SK-N-SH (cell line): ENCODE data around the gene LMX1A. TPM values are rescaled to one million over a fixed set of nuclear protein-coding genes. Genes with fewer than 3 reads are reported as not detected.

Experiments used
- CTCF ChIA-PET: fragments of 300-600, 350-600 bp; formaldehyde crosslinking; extraction: SDS; loops from one replicate; lab custom pipeline; 2021; lab: Yijun Ruan, JAX
- POLR2A ChIA-PET: fragments of 350-600 bp; sonication (Branson Sonifier 250); formaldehyde crosslinking; extraction: SDS; loops from one replicate; lab custom pipeline; 2020; ENCODE audit warnings: antibody characterized with exemption, inconsistent platforms; lab: Yijun Ruan, JAX
- DNase-seq: peaks from one replicate; pipeline ENCODE4 v3.0.0; 2012
- H2AFZ ChIP-seq: fragments of 200-600 bp; sonication (generic); 2 replicates; pipeline ENCODE4 v1.8.1; 2016; ENCODE audit warnings: antibody characterized with exemption, mild to moderate bottlenecking, low read depth
- H3F3A ChIP-seq: fragments of 200-600 bp; sonication (generic); replicated peaks from 2 replicates; pipeline ENCODE3; 2016; ENCODE audit warnings: antibody characterized with exemption, mild to moderate bottlenecking; ENCODE audit not compliant: insufficient read depth
- H3K27ac ChIP-seq, 2 experiments: fragments of 200-500 bp in 1 of 2; fragments of 200-600 bp in 1 of 2; sonication (Bioruptor generic) in 1 of 2; sonication (generic), shearing (Covaris generic) in 1 of 2; 2 replicates each; pipeline versions ENCODE4 v1.5.1 to v1.6.1; 2014 to 2016; ENCODE audit warnings: low read depth in 2 of 2, inconsistent platforms in 1 of 2, low read length in 1 of 2, mild to moderate bottlenecking in 1 of 2, mixed read lengths in 1 of 2
- H3K27me3 ChIP-seq: fragments of 200-600 bp; sonication (generic), shearing (Covaris generic); 2 replicates; pipeline ENCODE4 v1.6.1; 2016; ENCODE audit warnings: mixed run types; ENCODE audit not compliant: insufficient read depth
- H3K36me3 ChIP-seq, 2 experiments: fragments of 200-500 bp in 1 of 2; fragments of 200-600 bp in 1 of 2; sonication (Bioruptor generic) in 1 of 2; sonication (generic) in 1 of 2; replicated peaks in 1 of 2; 2 replicates each; pipeline versions ENCODE3 to v1.5.1; 2014 to 2016; ENCODE audit warnings: low read length in 1 of 2, mild to moderate bottlenecking in 1 of 2; ENCODE audit not compliant: insufficient read depth in 2 of 2, control insufficient read depth in 1 of 2
- H3K4me1 ChIP-seq, 2 experiments: fragments of 200-500 bp in 1 of 2; fragments of 200-600 bp in 1 of 2; sonication (Bioruptor generic) in 1 of 2; sonication (generic), shearing (Covaris generic) in 1 of 2; 2 replicates each; pipeline versions ENCODE4 v1.5.1 to v1.6.1; 2014 to 2016; ENCODE audit warnings: low read depth in 1 of 2, low read length in 1 of 2, mixed run types in 1 of 2; ENCODE audit not compliant: insufficient read depth in 2 of 2, control insufficient read depth in 1 of 2
- H3K4me2 ChIP-seq: fragments of 200-600 bp; sonication (generic), shearing (Covaris generic); 2 replicates; pipeline ENCODE4 v1.6.1; 2017; ENCODE audit warnings: mixed run types
- H3K4me3 ChIP-seq, 2 experiments: fragments of 200-500 bp in 1 of 2; fragments of 200-600 bp in 1 of 2; sonication (Bioruptor generic) in 1 of 2; sonication (generic), shearing (Covaris generic) in 1 of 2; 2 replicates each; pipeline versions ENCODE4 v1.5.1 to v1.8.1; 2014 to 2016; ENCODE audit warnings: low read depth in 2 of 2, inconsistent platforms in 1 of 2, low read length in 1 of 2, mild to moderate bottlenecking in 1 of 2, mixed read lengths in 1 of 2, moderate library complexity in 1 of 2
- H3K79me2 ChIP-seq: fragments of 200-600 bp; sonication (generic); 2 replicates; pipeline ENCODE4 v1.8.1; 2017; ENCODE audit warnings: mild to moderate bottlenecking; ENCODE audit not compliant: insufficient read depth
- H3K9ac ChIP-seq: fragments of 200-600 bp; sonication (generic); 2 replicates; pipeline ENCODE4 v1.6.1; 2017; ENCODE audit warnings: mixed run types
- H3K9me2 ChIP-seq: fragments of 200-600 bp; sonication (generic); 2 replicates; pipeline ENCODE4 v1.6.1; 2017; ENCODE audit warnings: mixed run types
- H3K9me3 ChIP-seq: fragments of 200-600 bp; sonication (generic); 2 replicates; pipeline ENCODE4 v1.6.1; 2017; ENCODE audit warnings: mixed run types, mild to moderate bottlenecking, moderate library complexity
- H4K20me1 ChIP-seq: fragments of 200-600 bp; sonication (generic); 2 replicates; pipeline ENCODE4 v1.6.1; 2017; ENCODE audit warnings: mild to moderate bottlenecking, mixed run types; ENCODE audit not compliant: insufficient read depth
- CHD2 ChIP-seq: fragments of 150-350 bp; IDR thresholded peaks from 2 replicates; pipeline ENCODE4 v1.6.1; 2018; ENCODE audit warnings: low read length; ENCODE audit not compliant: partially characterized antibody
- CTCF ChIP-seq: fragments of 200-600 bp; sonication (generic); IDR thresholded peaks from 2 replicates; pipeline ENCODE4 v1.6.1; 2017; ENCODE audit warnings: antibody characterized with exemption, mild to moderate bottlenecking, moderate library complexity
- EZH2phosphoT487 ChIP-seq: fragments of 200-600 bp; sonication (generic); IDR thresholded peaks from 2 replicates; pipeline ENCODE4 v1.6.1; 2017; ENCODE audit warnings: low read depth, mixed run types, mild to moderate bottlenecking, antibody characterized with exemption, moderate library complexity, borderline replicate concordance
- FOXJ3 ChIP-seq: sonication (generic); formaldehyde crosslinking; IDR thresholded peaks from 2 replicates; pipeline ENCODE4 v1.5.1; 2020; ENCODE audit warnings: mild to moderate bottlenecking, missing genetic modification reagents
- FOXM1 ChIP-seq: IDR thresholded peaks from 2 replicates; pipeline ENCODE4 v1.4.0; 2012; ENCODE audit warnings: low read depth, mild to moderate bottlenecking
- GABPA ChIP-seq: IDR thresholded peaks from 2 replicates; pipeline ENCODE4 v1.4.0; 2012; ENCODE audit warnings: low read depth, mild to moderate bottlenecking
- GATA2 ChIP-seq: sonication (generic); formaldehyde crosslinking; IDR thresholded peaks from 2 replicates; pipeline ENCODE4 v1.5.0; 2020; ENCODE audit warnings: mild to moderate bottlenecking, missing genetic modification reagents
- MEF2A ChIP-seq: IDR thresholded peaks from 2 replicates; pipeline ENCODE4 v1.4.0; 2012; ENCODE audit warnings: low read depth, borderline replicate concordance
- MXI1 ChIP-seq: IDR thresholded peaks from 2 replicates; pipeline ENCODE4 v1.6.1; 2012; ENCODE audit warnings: mild to moderate bottlenecking, low read depth, low read length, improper control_type of control experiment
- NFIC ChIP-seq: IDR thresholded peaks from 2 replicates; pipeline ENCODE4 v1.4.0; 2012; ENCODE audit warnings: borderline replicate concordance
- NRF1 ChIP-seq: IDR thresholded peaks from 2 replicates; pipeline ENCODE4 v1.6.1; 2012; ENCODE audit warnings: low read depth, mild to moderate bottlenecking, low read length
- POLR2AphosphoS5 ChIP-seq: IDR thresholded peaks from 2 replicates; pipeline ENCODE4 v1.6.1; 2012; ENCODE audit warnings: low read depth, low read length
- RCOR1 ChIP-seq: fragments of 150-350 bp; IDR thresholded peaks from 2 replicates; pipeline ENCODE4 v1.6.1; 2017; ENCODE audit warnings: antibody characterized with exemption, low read length
- RXRA ChIP-seq: IDR thresholded peaks from 2 replicates; pipeline ENCODE4 v1.4.0; 2012; ENCODE audit warnings: low read depth, mild to moderate bottlenecking, borderline replicate concordance
- TCF12 ChIP-seq: IDR thresholded peaks from 2 replicates; pipeline ENCODE4 v1.4.0; 2012
- USF1 ChIP-seq: IDR thresholded peaks from 2 replicates; pipeline ENCODE4 v1.4.0; 2012; ENCODE audit warnings: low read depth, borderline replicate concordance
- WGBS: methylation state at CpG from one replicate; pipeline ENCODE4 v1.1.6; 2017; ENCODE audit warnings: low lambda C conversion rate; 5-methylcytosine and 5-hydroxymethylcytosine counted together
- polyA plus RNA-seq, 3 experiments: library from polyadenylated mRNA; depleted of rRNA; stranded (reverse); fragments of >200 nt; gene quantifications; 2 replicates each; pipeline ENCODE4 v1.2.3, GENCODE V29; 2012
- TF ChIP-seq, protein P1 (sequence below): IDR thresholded peaks from 2 replicates; pipeline ENCODE4 v1.4.0; 2012; ENCODE audit warnings: low read depth
- TF ChIP-seq, protein P2 (sequence below): IDR thresholded peaks from 2 replicates; pipeline ENCODE4 v1.4.0; 2012; ENCODE audit warnings: low read depth, borderline replicate concordance

LMX1A gene
- polyA plus RNA-seq, 1 of the 3 experiments (the other 2 are of a cell fraction): not detected

DNA sequence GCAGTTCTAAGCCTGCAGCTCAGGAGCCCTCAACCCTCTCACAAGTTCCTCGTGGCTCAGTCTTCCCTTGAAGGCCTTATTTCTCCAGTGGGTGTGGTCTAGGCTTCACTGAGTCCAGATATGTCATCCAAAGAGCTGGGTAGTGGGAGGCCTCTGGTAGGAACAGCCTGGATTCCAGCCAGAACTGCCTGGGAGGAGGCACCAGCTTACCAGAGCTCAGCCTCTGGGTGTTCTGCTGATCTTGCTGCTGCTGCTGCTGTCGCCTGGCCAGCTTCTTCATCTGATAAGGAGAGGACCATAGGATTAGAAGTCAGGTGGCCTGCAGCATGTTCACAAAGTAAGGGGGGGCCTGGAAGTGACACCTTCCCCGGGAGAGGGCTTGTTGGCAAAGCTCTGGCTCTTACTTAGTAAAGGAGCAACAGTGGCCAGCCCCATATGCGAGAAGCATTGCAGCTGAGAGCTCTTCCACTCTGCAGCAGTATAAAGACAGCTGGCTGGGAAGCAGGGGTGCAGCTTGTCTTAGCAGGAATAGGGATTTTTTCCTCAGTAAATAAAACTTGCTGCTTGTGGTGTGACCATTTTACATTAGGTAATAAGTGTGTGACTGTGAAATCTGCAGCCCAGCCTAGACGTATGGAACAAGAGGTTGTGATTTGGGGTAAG is 148.5 kb downstream of the LMX1A start:
- Histone ChIP-seq H4K20me1 (no peaks in the 10 kb centered on the region), H3K9me2 (no peaks in the 10 kb centered on the region), H3K27me3 (no peaks in the 10 kb centered on the region), H3K4me1 (no peaks in the 10 kb centered on the region), H2AFZ (no peak overlapping the region), H3K4me3 (no peak overlapping the region), H3K9ac (no peak overlapping the region), H3K4me2 (no peak overlapping the region), H3K9me3 (no peaks in the 10 kb centered on the region), H3F3A (no peaks in the 10 kb centered on the region), H3K27ac (no peak overlapping the region), H3K79me2 (no peaks in the 10 kb centered on the region), H3K36me3 (no peaks in the 10 kb centered on the region)
- ChIA-PET CTCF (interaction anchor here (1.4 kb wide), 1 partner anchor 41 kb away, joined by 3 read pairs; no protein-coding TSS in a partner anchor), POLR2A (no interaction called here)
- no peak for DNase-seq
- WGBS: 8% methylated on average over 5 of the region's 5 CpGs
- no peak for TF ChIP-seq POLR2AphosphoS5
- TF ChIP-seq NFIC: no peak
- no peak for TF ChIP-seq FOXJ3 (CRISPR knock-in tag)
- TF ChIP-seq TCF12: no peak
- TF ChIP-seq FOXM1: no peak
- no peak for TF ChIP-seq EZH2phosphoT487
- no peak for TF ChIP-seq CHD2
- no peak for TF ChIP-seq GATA2
- no peak for TF ChIP-seq RCOR1

GRCh38 chr1:165205145-165205544 is 151.4 kb downstream of the LMX1A start:
- Histone ChIP-seq H3K79me2 (no peaks in the 10 kb centered on the region), H3K27ac (no peak overlapping the region), H3K4me1 (no peaks in the 10 kb centered on the region), H3K9me2 (no peaks in the 10 kb centered on the region), H3K36me3 (no peaks in the 10 kb centered on the region), H3K9ac (no peak overlapping the region), H4K20me1 (no peaks in the 10 kb centered on the region), H3K9me3 (no peaks in the 10 kb centered on the region), H3K27me3 (no peaks in the 10 kb centered on the region), H3F3A (no peaks in the 10 kb centered on the region), H3K4me2 (no peak overlapping the region), H2AFZ (no peak overlapping the region), H3K4me3 (no peak overlapping the region)
- WGBS: 9% methylated on average over 3 of the region's 3 CpGs
- ChIA-PET POLR2A (no interaction called here), CTCF (no interaction called here)
- TF ChIP-seq, protein P1, sequence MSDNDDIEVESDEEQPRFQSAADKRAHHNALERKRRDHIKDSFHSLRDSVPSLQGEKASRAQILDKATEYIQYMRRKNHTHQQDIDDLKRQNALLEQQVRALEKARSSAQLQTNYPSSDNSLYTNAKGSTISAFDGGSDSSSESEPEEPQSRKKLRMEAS: no peak
- TF ChIP-seq, protein P2, sequence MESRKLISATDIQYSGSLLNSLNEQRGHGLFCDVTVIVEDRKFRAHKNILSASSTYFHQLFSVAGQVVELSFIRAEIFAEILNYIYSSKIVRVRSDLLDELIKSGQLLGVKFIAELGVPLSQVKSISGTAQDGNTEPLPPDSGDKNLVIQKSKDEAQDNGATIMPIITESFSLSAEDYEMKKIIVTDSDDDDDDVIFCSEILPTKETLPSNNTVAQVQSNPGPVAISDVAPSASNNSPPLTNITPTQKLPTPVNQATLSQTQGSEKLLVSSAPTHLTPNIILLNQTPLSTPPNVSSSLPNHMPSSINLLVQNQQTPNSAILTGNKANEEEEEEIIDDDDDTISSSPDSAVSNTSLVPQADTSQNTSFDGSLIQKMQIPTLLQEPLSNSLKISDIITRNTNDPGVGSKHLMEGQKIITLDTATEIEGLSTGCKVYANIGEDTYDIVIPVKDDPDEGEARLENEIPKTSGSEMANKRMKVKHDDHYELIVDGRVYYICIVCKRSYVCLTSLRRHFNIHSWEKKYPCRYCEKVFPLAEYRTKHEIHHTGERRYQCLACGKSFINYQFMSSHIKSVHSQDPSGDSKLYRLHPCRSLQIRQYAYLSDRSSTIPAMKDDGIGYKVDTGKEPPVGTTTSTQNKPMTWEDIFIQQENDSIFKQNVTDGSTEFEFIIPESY: no peak
- TF ChIP-seq USF1: no peak
- TF ChIP-seq MEF2A: no peak
- TF ChIP-seq RXRA: no peak
- TF ChIP-seq CHD2: no peak
- TF ChIP-seq NRF1: no peak
- TF ChIP-seq MXI1: no peak
- no peak for TF ChIP-seq CTCF
- no peak for TF ChIP-seq RCOR1
- TF ChIP-seq GABPA: no peak
- no peak for DNase-seq
